AML-193 (cell line): Measurements from ENCODE around the gene ZCCHC8.

Source experiments
- DNase-seq, 2 experiments: peaks; one replicate each; lab custom pipeline; 2025; lab: John Stamatoyannopoulos, UW

The ZCCHC8 gene

DNA sequence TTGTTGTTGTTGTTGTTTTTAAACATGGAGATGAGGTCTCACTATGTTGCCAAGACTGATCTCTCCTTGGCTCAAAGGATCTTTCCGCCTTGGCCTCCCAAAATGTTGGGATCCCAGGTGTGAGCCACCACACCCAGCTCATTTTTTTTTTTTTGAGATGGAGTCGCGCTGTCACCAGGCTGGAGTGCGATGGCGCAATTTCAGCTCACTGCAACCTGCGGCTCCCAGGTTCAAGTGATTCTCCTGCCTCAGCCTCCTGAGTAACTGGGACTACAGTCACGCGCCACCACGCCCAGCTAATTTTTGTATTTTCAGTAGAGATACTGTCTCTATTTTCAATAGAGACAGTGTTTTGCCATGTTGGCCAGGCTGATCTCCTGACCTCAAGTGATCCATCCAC, 73.3 kb downstream of the ZCCHC8 start:
- DNase-seq, result no peak

DNA sequence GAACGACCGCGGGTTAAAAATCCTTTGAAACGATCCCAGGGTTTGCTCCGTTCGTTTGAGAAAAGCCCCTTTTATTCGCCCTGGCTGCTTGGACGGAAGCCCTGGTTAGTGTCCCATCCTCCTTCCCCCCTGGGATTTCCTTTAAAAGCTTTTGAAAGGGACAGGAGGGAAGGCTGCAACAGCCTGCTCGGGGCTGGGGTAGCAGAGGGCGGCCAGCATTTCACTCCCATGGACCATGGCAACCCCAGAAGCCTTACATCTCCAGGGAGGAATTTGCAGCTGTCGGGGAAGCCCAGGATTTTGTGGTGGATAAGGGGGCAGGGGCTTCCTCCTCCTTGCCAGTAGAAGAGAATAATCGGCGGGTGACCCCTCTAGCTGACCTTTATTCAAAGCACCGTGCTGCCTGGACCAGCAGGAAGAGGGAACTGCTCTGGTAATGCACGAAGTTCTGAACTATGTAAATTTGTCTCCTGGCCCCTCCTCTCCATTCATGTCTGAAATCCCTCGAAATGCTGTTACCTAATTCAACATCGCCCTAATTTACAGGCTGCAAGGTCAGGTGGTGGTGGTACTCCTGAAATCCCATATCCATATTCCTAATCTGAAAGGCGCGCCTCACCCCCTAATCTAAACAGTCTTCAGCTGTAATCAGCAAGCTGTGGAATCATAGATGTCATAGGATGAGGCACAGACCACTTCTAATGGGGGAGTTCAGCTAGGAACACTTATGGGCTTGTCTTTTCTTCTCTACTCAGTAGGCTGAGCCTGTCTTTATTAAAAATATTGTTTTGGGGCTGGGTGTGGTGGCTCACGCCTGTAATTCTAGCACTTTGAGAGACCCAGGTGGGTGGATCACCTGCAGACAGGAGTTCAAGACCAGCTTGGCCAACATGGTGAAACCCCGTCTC, 77.2 kb downstream of the ZCCHC8 start:
- peak; percentile 23 to 44 for DNase-seq

DNA sequence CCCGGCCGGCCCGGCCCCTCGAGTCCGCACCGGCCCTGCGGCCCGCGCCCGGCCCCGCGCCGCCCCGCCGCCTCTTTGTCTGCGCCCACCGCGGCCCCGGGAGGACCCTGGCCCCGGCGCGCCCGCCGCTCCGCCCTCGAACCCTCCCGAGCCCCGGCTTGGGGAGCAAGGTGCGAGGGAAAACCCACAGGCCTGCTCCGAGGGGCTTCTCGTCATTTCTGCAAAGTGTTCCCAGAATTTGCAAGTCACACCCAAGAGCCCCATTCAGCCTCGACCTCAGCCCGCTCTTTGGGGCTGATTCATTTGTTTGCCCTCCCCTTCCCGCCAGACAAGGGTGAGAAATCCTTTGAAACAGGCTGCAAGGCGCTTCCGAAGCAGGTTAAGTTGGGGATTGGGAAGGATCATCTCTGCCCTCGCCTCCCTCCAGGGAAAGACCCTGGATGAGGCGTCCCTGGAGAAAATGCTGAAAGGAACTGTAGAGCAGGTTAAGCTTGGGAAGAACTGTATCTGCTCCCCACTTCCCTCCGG, 77.9 kb downstream of the ZCCHC8 start:
- no peak for DNase-seq

DNA sequence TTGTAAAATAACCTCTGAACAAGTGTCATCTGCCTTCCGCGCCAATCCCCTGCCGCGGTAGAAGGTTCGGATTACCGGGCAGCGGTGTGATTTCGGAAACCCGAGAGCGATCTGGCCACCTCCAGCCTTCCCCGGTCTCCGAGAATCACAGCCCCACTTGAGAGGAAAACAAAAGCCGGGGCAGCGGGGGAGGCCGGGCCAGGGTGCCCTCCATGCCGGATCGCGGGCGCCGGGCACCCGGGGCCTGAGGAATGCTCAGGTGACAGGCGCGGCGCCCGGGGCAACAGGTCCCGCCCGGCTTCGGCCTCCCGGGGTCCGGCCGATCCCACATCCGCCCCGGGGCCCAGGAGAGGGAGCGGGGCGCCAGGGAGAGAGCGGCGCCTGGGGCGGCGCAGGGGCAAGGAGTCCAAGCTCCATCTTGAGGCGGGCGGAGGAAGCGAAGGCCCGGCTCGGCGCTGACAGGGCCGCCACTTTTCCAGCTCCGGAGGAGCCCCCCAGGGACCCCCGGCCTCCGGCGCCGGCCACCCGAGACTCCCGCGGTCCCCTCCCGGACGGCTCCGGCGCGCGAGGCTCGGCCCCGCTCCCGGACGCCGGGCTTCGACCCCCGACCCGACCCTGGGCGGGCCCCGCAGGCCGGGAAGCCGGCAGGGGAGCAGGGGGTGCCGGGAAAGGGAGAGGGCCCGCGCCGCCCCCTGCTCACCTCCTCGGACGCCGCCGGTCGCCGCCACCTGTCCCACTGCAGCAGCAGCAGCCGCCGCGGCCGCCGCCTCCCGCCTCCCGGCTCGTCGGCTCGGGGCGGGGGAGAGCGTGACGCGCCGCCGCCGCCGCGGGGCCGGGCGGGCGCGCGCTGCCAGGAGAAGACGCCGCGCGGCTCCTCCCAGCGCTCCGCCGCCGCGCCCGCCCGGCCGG, 78.7 kb downstream of the ZCCHC8 start, which contains the start of gene CLIP1:
Gene CLIP1, minus strand, starts transcription at position 849 of the 909 bp plus-strand sequence. CDS start 42,217 bp downstream, outside the sequence.
- peak; percentile 15 to 38 for DNase-seq
